Measurements from ENCODE around the gene RPA3. TPM values are rescaled to one million over a fixed set of nuclear protein-coding genes. Genes with fewer than 3 reads are reported as not detected.

RPA3 gene
- total and polyA plus RNA-seq, 9 of the 15 experiments (the other 6 are each of a cell fraction or from before 2014, with no cell fraction given) = 68.5 to 265 (median 125) TPM

GRCh38 chr7:7673240-7673550 is 45.2 kb downstream of the RPA3 start:
- Histone ChIP-seq H4K20me1 (replicated peaks; ENCODE audit: control insufficient read depth, insufficient read depth, low read length) (no peaks in the 10 kb centered on the region), H3K9me3 (replicated peaks; ENCODE audit: control insufficient read depth, insufficient read depth, low read depth, low read length) (peaks cover 2% of the 10 kb centered on the region; the same call in 1 of the 2 replicates), H3K9me1 (ENCODE audit: control insufficient read depth, insufficient read depth, low read length) (no peaks in the 10 kb centered on the region), H3K9ac (ENCODE audit: insufficient read depth in 1 of 2, low read depth in 2 of 2, low read length in 2 of 2) (no peak overlapping the region), H3K27me3 (ENCODE audit: control insufficient read depth in 2 of 2, insufficient read depth in 2 of 2, low read length in 2 of 2) (no peaks in the 10 kb centered on the region), H2AFZ (ENCODE audit: low read depth, low read length) (no peak overlapping the region), H3K4me3 (no peak overlapping the region), H3K27ac (ENCODE audit: extremely low read depth, low read depth, low read length) (no peak overlapping the region), H3K4me1 (replicated peaks in 1 of 2; ENCODE audit: control insufficient read depth in 2 of 2, insufficient read depth in 2 of 2, low read length in 2 of 2) (no peaks in the 10 kb centered on the region), H3K36me3 (ENCODE audit: control insufficient read depth, insufficient read depth, low read length) (peaks cover 5% of the 10 kb centered on the region; the same call in 2 of the 3 replicates), H3K79me2 (ENCODE audit: control insufficient read depth, insufficient read depth, low read length) (no peaks in the 10 kb centered on the region), H3K4me2 (ENCODE audit: insufficient read depth, low read length) (no peak overlapping the region)
- intact Hi-C loops (cut with micrococcal nuclease) = no loop called here
- POLR2A ChIA-PET = no interaction called here
- ATAC-seq = no peak
- BruUV-seq (replicated peaks) = no TSS peak
- no peak for DNase-seq (ENCODE audit: extremely low read depth in 1 of 4, low spot score in 3 of 4)
- 80% methylated on average over 2 of the region's 2 CpGs for WGBS (ENCODE audit: insufficient coverage, low coverage, missing lambda C conversion rate)
- CTCF ChIA-PET (ENCODE audit: low intra/inter-chr PET ratio) = no interaction called here
- in situ Hi-C loops (cut with MboI) = no loop called here
- no peak for TF ChIP-seq E2F3 (CRISPR knock-in tag; IDR thresholded peaks at IDR 0.05)
- no peak for TF ChIP-seq ELK1 (CRISPR knock-in tag; IDR thresholded peaks at IDR 0.05)
- TF ChIP-seq FOS (IDR thresholded peaks at IDR 0.05; ENCODE audit: extremely low read depth, insufficient read length) = no peak
- no peak for TF ChIP-seq ZC3H8 (IDR thresholded peaks at IDR 0.05)
- no peak for TF ChIP-seq ZNF212 (CRISPR knock-in tag; IDR thresholded peaks at IDR 0.05)
- no peak for FAIRE-seq

- intact Hi-C loops (cut with micrococcal nuclease) (no loop called here), in situ Hi-C loops (cut with MboI) (no loop called here)
- Histone ChIP-seq H3K9me1 (ENCODE audit: control insufficient read depth, insufficient read depth, low read length) (no peaks in the 10 kb centered on the region), H4K20me1 (replicated peaks; ENCODE audit: control insufficient read depth, insufficient read depth, low read length) (no peaks in the 10 kb centered on the region), H3K4me2 (ENCODE audit: insufficient read depth, low read length) (no peak overlapping the region), H3K36me3 (ENCODE audit: control insufficient read depth, insufficient read depth, low read length) (peaks cover 5% of the 10 kb centered on the region; the same call in 2 of the 3 replicates), H3K4me1 (replicated peaks in 1 of 2; ENCODE audit: control insufficient read depth in 2 of 2, insufficient read depth in 2 of 2, low read length in 2 of 2) (no peaks in the 10 kb centered on the region), H3K79me2 (ENCODE audit: control insufficient read depth, insufficient read depth, low read length) (no peaks in the 10 kb centered on the region), H2AFZ (ENCODE audit: low read depth, low read length) (no peak overlapping the region), H3K27me3 (ENCODE audit: control insufficient read depth in 2 of 2, insufficient read depth in 2 of 2, low read length in 2 of 2) (no peaks in the 10 kb centered on the region), H3K4me3 (no peak overlapping the region), H3K27ac (ENCODE audit: extremely low read depth, low read depth, low read length) (no peak overlapping the region), H3K9me3 (replicated peaks; ENCODE audit: control insufficient read depth, insufficient read depth, low read depth, low read length) (no peaks in the 10 kb centered on the region), H3K9ac (ENCODE audit: insufficient read depth in 1 of 2, low read depth in 2 of 2, low read length in 2 of 2) (no peak overlapping the region)
- DNase-seq (ENCODE audit: extremely low read depth in 1 of 4, low spot score in 3 of 4) (no peak), ATAC-seq (no peak), FAIRE-seq (no peak)
- CTCF ChIA-PET (ENCODE audit: low intra/inter-chr PET ratio) = no interaction called here
- 66% methylated on average over 6 of the region's 6 CpGs for WGBS (ENCODE audit: insufficient coverage, low coverage, missing lambda C conversion rate)
- POLR2A ChIA-PET = no interaction called here
- no peak for TF ChIP-seq YBX1 (IDR thresholded peaks at IDR 0.05)
- no peak for TF ChIP-seq ELF4 (CRISPR knock-in tag; IDR thresholded peaks at IDR 0.05)
- no peak for TF ChIP-seq KLF1 (tag; IDR thresholded peaks at IDR 0.05)
- no peak for TF ChIP-seq U2AF2 (optimal IDR thresholded peaks at IDR 0.05; ENCODE audit: low read depth, low read length)
- TF ChIP-seq HNRNPL (IDR thresholded peaks at IDR 0.05; ENCODE audit: low read depth, low read length) = no peak
- no peak for TF ChIP-seq BRF2 (IDR thresholded peaks at IDR 0.05; ENCODE audit: borderline replicate concordance, insufficient read depth, insufficient read length)
- TF ChIP-seq LEF1 (IDR thresholded peaks at IDR 0.05) = no peak
- no peak for TF ChIP-seq RAD21 (CRISPR knock-in tag; conservative IDR thresholded peaks at IDR 0.05 in 1 of 2, IDR thresholded peaks at IDR 0.05 in 1 of 2)
- no TSS peak for BruUV-seq (replicated peaks)
Observed at GRCh38 chr7:7672545-7673239, 45.7 kb downstream of the RPA3 start.
